Measurements from ENCODE around the gene PADI2. TPM values are rescaled to one million over a fixed set of nuclear protein-coding genes. Genes with fewer than 3 reads are reported as not detected.

The PADI2 gene
- total and polyA plus RNA-seq, 2 donors (not counting 3 experiments of a cell fraction or from before 2014, with no cell fraction given), result not detected

- POLR2A ChIA-PET, result no interaction called here
- BruUV-seq (replicated peaks), result no TSS peak
These were observed 89.0 kb downstream of the PADI2 start for GRCh38 chr1:17030206-17030605.

More at GRCh38 chr1:17030206-17030605, 89.0 kb downstream of the PADI2 start:
- no peaks in the 10 kb centered on the region for H3K79me2 ChIP-seq (ENCODE audit: control insufficient read depth, insufficient read depth, low read length)
- no peaks in the 10 kb centered on the region for H3K4me1 ChIP-seq (ENCODE audit: control insufficient read depth, extremely low read depth, insufficient read depth, low read length)
- FAIRE-seq (no peak), DNase-seq (ENCODE audit: low read depth, low spot score) (no peak)
- H3K27ac ChIP-seq (ENCODE audit: insufficient read depth, low read depth, low read length), result no peak overlapping the region
- no peak overlapping the region for H2AFZ ChIP-seq (ENCODE audit: low read depth, low read length)
- peaks cover 17% of the 10 kb centered on the region in 2 experiments for H3K36me3 ChIP-seq (ENCODE audit: control insufficient read depth in 2 of 2, extremely low read depth in 1 of 2, insufficient read depth in 2 of 2, low read length in 2 of 2)
- no peak overlapping the region for H3K4me3 ChIP-seq (replicated peaks in 1 of 3; ENCODE audit: insufficient read depth in 1 of 3, low read depth in 1 of 3, low read length in 3 of 3)
- intact Hi-C loops (cut with micrococcal nuclease), result no loop called here
- no peaks in the 10 kb centered on the region for H3K9me3 ChIP-seq (replicated peaks; ENCODE audit: control insufficient read depth, insufficient read depth, low read length)
- H4K20me1 ChIP-seq (replicated peaks; ENCODE audit: control insufficient read depth, extremely low read depth, insufficient read depth, low read length), result no peaks in the 10 kb centered on the region
- H3K9ac ChIP-seq (replicated peaks; ENCODE audit: extremely low read depth, insufficient read depth, low read length), result no peak overlapping the region
- no peak for TF ChIP-seq EZH2 (IDR thresholded peaks at IDR 0.05; ENCODE audit: borderline replicate concordance, low read depth, low read length, severe bottlenecking)
- TF ChIP-seq GATA2 (IDR thresholded peaks at IDR 0.05; ENCODE audit: insufficient read depth, insufficient read length, low read depth, low read length), result no peak
- no peak for TF ChIP-seq MYC (IDR thresholded peaks at IDR 0.05; ENCODE audit: low read depth, low read length)
- no peak for TF ChIP-seq POLR2A (IDR thresholded peaks at IDR 0.05; ENCODE audit: low read depth, low read length)
- TF ChIP-seq CTCF (IDR thresholded peaks at IDR 0.05; ENCODE audit: extremely low read depth in 1 of 2, insufficient read depth in 1 of 2, low read depth in 1 of 2, low read length in 2 of 2), result no peak
- TF ChIP-seq JUN (IDR thresholded peaks at IDR 0.05; ENCODE audit: borderline replicate concordance, insufficient read depth, insufficient read length, low read depth), result no peak
- no peak for TF ChIP-seq FOS (IDR thresholded peaks at IDR 0.05; ENCODE audit: borderline replicate concordance, insufficient read depth, low read length)
- TF ChIP-seq MAX (IDR thresholded peaks at IDR 0.05; ENCODE audit: insufficient read depth, insufficient read length), result no peak
- H3K4me2 ChIP-seq (ENCODE audit: insufficient read depth, low read length), result no peak overlapping the region
- H3K27me3 ChIP-seq (ENCODE audit: control insufficient read depth in 2 of 2, insufficient read depth in 2 of 2, low read length in 2 of 2), result no peaks in the 10 kb centered on the region
- dilution Hi-C loops (cut with MboI; ENCODE audit: extremely low pct_ligation_motif_present, low sequenced_read_pairs), result no loop called here
- no peaks in the 10 kb centered on the region for H3K9me1 ChIP-seq (replicated peaks; ENCODE audit: control insufficient read depth, extremely low read depth, insufficient read depth, low read length)
- CTCF ChIA-PET, result no interaction called here
